GM21723 (cell line): ENCODE data around the gene ADAM15.

Experiments
- ATAC-seq: cut with Tn5 transposase; IDR thresholded peaks from one replicate; pipeline ENCODE4 v1.9.1; 2021; ENCODE audit warnings: mild to moderate bottlenecking, moderate library complexity; ENCODE audit not compliant: unreplicated experiment

Gene ADAM15

GRCh38 chr1:155110381-155110780 lies 59.3 kb downstream of the ADAM15 start:
- no peak for ATAC-seq

- no peak for ATAC-seq
Observed at GRCh38 chr1:155110826-155111225, 59.7 kb downstream of the ADAM15 start.
